A549 treated with CpdA at 1 μM for 4 hours (cell line): ENCODE data around the gene CCT8L2. TPM values are rescaled to one million over a fixed set of nuclear protein-coding genes. Genes with fewer than 3 reads are reported as not detected.

ENCODE experiments used
- total RNA-seq: library from RNA; stranded (reverse); fragments of 200-300 nt; extraction: Qiagen RNA extraction; gene quantifications from 5 replicates; pipeline ENCODE4 v1.2.3, GENCODE V29; 2022; ENCODE audit warnings: low read depth

CCT8L2 gene
- not detected in 5 replicates for total RNA-seq

GRCh38 chr22:16592710-16593109, at the start of gene CCT8L2:
Gene CCT8L2, minus strand, starts transcription at chr22:16592810. Its CDS starts 260 bp downstream, at chr22:16592550.

Other genes starting within 250 kb of the CCT8L2 start
- not detected in 5 replicates for gene XKR3, start 232.6 kb upstream of the CCT8L2 start, total RNA-seq